Fibroblast of upper back skin (primary cell): ENCODE results near the gene PIGQ.

ENCODE experiments used
- DNase-seq: peaks from one replicate; pipeline ENCODE4 v3.0.0-alpha.2; 2013

PIGQ gene

GRCh38 chr16:556474-557173 is 13.1 kb upstream of the PIGQ start:
- no peak for DNase-seq

GRCh38 chr16:557463-558297 is 12.1 kb upstream of the PIGQ start:
- DNase-seq = no peak

DNA sequence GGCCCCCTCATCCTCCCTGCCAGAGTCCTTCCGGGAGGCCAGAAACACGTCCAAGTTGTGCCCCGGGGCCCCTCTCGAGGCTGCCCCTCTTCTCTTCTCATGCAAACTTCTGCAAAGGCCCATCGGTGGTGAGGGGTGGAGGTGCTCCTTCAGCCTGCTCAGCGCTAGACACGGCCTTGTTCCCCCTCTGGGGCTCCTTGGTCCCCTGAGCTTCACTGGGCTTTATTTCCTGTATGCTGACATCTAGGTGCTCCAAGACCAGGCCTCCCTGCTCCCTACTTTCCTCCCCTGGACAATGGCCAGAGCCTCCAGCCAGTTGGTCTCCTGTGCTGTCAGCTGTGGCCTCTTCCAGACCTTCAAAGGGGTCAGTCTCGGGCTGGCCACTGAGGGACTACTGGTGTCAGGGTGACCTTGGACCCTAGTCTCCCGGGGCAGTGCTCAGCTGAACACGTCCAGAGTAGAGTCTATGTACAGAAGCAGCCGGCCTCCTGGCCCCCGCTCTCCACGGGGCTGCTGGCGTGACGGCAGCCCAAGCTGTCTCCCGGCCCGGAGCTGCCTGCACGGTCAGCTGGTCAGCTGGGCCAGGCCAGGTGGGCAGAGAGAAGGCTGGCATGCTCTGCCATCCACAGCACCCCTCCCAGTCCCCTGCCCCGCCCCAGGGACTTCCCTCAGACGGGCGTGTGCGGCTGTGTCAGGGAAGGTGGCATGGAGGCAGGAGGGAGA is 11.3 kb upstream of the PIGQ start:
- DNase-seq = no peak

GRCh38 chr16:559021-559380 is 10.8 kb upstream of the PIGQ start:
- no peak for DNase-seq

GRCh38 chr16:559411-560203 is 10.2 kb upstream of the PIGQ start:
- DNase-seq = no peak

GRCh38 chr16:560204-560700 is 9.5 kb upstream of the PIGQ start, which contains the start of gene PRR35:
Gene PRR35, plus strand, starts transcription at chr16:560394. Its CDS starts 2,901 bp downstream, at chr16:563295.
- DNase-seq = no peak

GRCh38 chr16:560701-561412 is 8.9 kb upstream of the PIGQ start:
- no peak for DNase-seq

DNA sequence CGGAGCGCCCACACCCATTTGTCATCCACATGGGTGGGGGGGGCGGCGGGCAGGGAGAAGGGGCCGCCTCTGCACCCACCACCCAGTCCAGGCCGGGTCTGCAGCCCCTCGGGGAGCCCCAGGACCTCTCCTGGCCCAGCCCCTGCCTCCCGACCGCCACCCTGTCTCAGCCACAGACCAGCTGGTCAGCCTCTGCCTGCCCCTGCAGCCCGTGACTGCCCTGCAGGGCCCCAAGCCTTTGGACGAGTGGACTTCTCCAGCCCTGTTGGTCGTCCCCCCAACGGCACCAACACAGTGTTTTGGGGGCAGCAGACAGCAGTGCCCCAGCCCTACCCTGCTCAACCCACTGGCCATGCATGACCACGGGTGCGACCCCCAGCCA is 8.4 kb upstream of the PIGQ start:
- DNase-seq = no peak

DNA sequence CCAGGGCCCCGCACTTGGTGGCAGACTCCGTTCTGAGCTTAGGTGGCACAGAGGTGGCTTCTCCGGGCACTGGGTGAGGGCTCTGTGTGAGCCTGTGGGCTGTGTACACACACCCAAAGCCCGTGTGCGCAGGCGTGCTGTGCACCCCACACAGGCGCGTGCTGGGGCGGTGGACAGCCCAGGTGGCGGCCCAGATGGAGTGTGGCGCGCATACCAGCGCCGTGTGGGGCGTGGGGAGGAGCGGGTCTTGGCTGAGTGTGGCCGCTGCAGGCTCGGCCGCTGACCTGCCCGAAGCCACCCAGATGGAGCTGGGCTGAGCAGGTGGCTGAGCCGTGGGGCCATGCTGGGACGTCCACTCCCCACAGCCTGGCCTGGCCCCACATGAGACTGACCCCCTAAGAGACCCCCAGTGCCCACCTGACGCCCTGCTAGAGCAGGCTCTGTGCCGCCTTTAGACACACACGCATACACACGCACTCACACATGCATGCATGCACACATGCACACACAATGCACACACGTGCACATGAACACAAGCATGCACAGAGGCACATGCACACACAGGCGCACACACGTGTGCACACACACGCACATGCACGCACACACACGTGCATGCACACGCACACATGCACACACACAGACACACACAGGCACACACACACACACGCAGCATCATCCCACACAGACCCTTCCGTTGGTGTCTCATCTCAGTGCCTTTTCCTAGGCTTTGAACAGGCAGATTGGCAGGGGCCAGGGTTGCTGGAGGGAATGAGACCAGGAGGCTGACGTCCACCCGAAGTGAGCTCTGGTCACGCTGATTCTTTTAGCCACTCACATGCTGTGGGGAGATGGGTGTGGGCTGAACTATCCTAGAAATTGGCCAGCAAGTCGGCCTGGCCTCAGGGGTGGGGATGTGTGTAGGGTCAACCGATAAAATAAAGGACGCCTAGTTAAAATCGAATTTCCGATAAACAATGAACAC is 7.5 kb upstream of the PIGQ start:
- DNase-seq = no peak

DNA sequence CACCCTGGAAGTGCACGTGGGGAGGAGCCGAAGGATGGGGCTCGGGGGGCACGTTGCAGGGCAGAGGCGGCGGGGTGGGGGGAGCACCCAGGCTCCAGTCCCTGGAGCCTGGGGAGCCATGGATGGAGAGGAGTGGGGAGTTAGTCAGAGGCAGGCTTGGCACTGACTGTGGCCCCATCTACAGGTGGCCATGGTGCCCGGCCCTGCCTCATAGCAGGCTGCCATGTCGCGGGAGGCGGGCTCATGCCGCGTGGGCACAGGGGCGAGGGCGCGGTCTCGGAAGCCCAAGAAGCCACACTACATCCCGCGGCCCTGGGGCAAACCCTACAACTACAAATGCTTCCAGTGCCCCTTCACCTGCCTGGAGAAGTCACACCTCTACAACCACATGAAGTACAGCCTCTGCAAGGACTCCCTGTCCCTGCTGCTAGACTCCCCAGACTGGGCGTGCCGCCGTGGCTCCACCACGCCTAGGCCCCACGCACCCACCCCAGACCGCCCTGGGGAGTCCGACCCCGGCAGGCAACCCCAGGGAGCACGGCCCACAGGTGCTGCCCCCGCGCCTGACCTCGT is 6.6 kb upstream of the PIGQ start:
- DNase-seq = no peak

- no peak for DNase-seq
These were observed 4.9 kb upstream of the PIGQ start for GRCh38 chr16:564690-565418.

DNA sequence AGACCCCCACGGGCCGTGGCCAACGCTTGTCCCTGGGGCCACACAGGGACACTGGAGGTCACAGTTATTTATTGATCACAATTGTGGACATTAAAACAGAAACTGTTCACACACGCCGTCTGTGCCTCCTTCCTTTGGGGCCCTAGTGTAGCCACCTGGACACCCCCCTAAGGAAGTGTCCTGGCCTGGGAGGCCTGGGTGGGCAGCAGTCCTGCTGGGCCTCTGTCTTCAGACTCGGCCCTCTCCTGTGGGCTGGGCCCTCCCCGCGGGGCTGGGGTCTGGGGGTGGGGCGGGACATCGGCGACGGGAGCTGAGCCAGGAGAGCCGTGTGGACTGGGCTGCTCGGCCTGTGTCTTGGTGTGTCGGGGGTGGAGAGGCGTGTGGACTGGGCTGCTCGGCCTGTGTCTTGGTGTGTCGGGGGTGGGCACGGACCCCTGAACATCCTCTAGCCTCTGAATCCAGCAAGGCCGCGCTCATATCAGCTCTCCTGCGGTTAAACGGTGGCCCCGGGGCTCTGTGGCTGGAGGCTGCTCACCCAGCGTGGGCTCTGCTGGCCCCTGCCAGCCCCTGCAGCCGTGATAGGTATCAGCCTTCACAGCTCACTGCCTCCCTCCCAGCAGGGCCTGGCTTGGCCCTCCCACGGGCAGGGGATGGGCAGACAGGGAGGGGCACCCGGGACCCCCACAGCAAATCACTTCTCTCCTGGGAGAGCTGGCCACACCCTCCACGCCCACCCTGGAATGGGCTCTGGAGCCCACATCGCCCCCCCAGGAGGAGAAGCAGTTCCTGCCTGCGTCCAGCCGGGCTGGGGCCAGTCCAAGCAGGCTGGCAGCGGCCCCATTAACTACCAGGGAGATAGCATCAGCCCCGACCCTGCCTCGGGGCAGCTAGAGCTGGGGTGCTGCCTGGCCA is 4.1 kb upstream of the PIGQ start:
- no peak for DNase-seq

GRCh38 chr16:566475-567372 is 3.0 kb upstream of the PIGQ start, which contains the start of gene NHLRC4:
Gene NHLRC4, plus strand, starts transcription at chr16:567005. Its CDS starts 1,043 bp downstream, at chr16:568048.
- DNase-seq = peak; percentile 40

DNA sequence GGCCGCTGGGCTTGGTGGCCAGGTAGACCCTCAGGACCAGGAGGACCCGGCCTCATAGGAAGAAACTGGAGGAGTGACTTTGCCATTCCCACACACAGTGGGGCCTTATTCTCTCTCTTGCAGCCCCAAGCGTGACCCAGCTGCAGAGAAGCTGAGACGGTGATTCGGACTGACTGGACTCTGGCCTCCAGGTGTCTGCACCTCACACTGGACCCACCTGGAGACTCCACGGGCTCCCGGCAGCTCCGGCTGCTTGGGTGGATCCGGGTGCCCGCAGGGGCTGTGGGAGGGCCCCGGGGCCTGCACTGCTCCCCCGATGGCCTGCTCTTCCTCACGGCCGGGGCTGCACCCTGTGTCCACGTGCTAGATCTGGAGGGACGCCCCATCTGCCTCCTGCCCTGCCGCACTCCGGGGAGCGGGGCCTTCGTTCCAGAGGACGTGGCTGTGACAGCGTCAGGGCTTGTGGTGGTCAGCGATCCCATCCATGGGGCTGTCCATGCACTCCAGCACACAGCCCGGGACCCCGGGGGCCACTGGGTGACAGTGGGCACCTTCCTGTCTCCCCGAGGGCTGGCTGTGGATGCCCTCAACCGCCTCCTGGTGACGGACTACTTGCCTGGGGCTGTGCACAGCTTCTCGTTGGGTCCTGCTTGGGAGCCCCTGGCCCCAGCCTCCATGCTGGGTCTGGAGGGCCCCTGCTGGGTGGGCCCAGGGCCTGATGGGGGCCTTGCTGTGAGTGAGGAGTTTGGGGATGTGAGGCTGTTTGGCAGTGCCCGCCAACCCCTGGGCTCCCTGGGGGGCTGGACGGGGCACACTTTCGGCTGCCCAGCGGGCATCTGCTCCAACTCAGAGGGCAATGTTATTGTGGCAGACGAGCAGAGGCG is 2.2 kb upstream of the PIGQ start:
- DNase-seq = no peak

DNA sequence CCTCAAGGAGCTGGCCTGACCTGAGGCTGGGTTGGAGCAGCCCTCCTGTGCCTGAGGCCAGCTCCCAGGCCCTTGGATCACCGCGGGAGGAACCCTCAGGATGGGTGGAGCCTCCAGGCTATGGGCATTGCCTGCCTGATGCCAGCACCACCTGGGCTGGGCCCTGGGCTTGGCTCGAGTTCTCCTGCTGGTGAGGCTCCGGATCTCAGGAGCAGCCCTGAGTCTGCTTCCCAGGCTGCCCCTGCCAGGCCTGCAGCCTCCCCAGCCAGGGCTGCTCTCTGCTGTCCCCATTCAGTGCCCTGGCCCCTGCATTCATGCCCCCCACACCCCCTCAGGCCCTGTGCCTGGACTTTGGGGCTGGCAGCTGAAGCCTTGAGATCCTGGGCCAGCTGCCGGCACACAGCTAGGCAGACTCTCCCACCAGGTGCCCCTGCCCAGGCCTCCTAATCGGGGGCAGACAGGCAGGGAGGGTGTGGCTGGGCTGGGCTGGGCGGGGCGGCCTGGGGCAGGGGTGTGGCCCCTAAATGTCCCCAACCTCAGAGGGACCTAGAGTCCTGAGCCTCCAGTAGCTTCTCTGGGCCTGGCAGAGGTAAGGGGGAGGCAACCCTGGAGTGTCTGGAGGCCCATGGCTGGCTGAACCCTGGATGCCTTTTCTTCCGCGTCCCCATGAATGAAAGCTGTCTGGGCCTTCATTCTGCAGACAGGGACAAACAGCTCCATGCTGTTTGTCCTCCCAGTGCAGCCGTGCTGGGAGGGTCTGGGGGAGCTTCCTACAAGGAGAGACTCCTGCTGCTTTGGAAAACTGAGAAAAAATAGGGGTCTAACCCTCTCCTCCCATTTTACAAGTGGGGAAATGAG is 1.1 kb upstream of the PIGQ start:
- DNase-seq = no peak
